Neural cell (in vitro differentiated cells): Measurements from ENCODE around the gene OTOP2.

ENCODE experiments used
- CTCF ChIP-seq: fragments of 450-650 bp; IDR thresholded peaks from 2 replicates; pipeline ENCODE4 v1.5.1; 2014; ENCODE audit warnings: antibody characterized with exemption, mild to moderate bottlenecking, moderate library complexity; ENCODE audit not compliant: poor library complexity, severe bottlenecking
- EP300 ChIP-seq: fragments of 450-650 bp; conservative IDR thresholded peaks from 2 replicates; pipeline ENCODE4 v1.6.1; 2014; ENCODE audit warnings: antibody characterized with exemption, mild to moderate bottlenecking, moderate library complexity; ENCODE audit not compliant: poor library complexity, severe bottlenecking
- EZH2 ChIP-seq: fragments of 200-600, 300-800 bp; shearing (Covaris generic), sonication (generic); IDR thresholded peaks from 2 replicates; pipeline ENCODE4 v1.6.1; 2014; ENCODE audit warnings: antibody characterized with exemption, low read length, borderline replicate concordance, mild to moderate bottlenecking; ENCODE audit not compliant: insufficient read depth, poor library complexity, severe bottlenecking
- MXI1 ChIP-seq: fragments of 450-650 bp; conservative IDR thresholded peaks from 2 replicates; pipeline ENCODE4 v1.6.1; 2014; ENCODE audit warnings: antibody characterized with exemption, mild to moderate bottlenecking; ENCODE audit not compliant: poor library complexity, severe bottlenecking
- POLR2AphosphoS5 ChIP-seq: IDR thresholded peaks from 2 replicates; pipeline ENCODE4 v1.6.1; 2012
- REST ChIP-seq: IDR thresholded peaks from 2 replicates; pipeline ENCODE4 v1.6.1; 2012; ENCODE audit warnings: borderline replicate concordance

- TF ChIP-seq EP300 (no peak), REST (no peak), EZH2 (no peak), CTCF (no peak), MXI1 (no peak), POLR2AphosphoS5 (no peak)
Measured at GRCh38 chr17:74959826-74960515, 35.9 kb downstream of the OTOP2 start.
